Esophagus muscularis mucosa (tissue), 3 donors: ENCODE data around the gene C1QL4.

Experiments
- CTCF ChIP-seq, 3 experiments: fragments of 200-600 bp in 2 of 3; fragments of 450-650 bp in 1 of 3; sonication (generic) in 2 of 3; IDR thresholded peaks; one replicate each; pipeline ENCODE4 v1.5.1; 2017 to 2019; ENCODE audit warnings: antibody characterized with exemption in 3 of 3, mild to moderate bottlenecking in 2 of 3, moderate library complexity in 1 of 3
- EP300 ChIP-seq: sonication (generic); formaldehyde crosslinking; IDR thresholded peaks from one replicate; pipeline ENCODE4 v1.6.1; 2017; ENCODE audit warnings: antibody characterized with exemption

- TF ChIP-seq CTCF (IDR thresholded peaks at IDR 0.05) = no peak
- no peak for TF ChIP-seq EP300
These were observed 3.3 kb upstream of the C1QL4 start for GRCh38 chr12:49340095-49340870.
